ENCODE measurements around the gene STAT3. TPM values are rescaled to one million over a fixed set of nuclear protein-coding genes. Genes with fewer than 3 reads are reported as not detected.
"Not testable (repeated sequence)": the region's sequence is repeated elsewhere in the genome, so short reads cannot be mapped to it uniquely, and the experiment has no call there.

Gene STAT3
- total RNA-seq, 1 donor from 2014 or later, result 41.2 TPM

DNA sequence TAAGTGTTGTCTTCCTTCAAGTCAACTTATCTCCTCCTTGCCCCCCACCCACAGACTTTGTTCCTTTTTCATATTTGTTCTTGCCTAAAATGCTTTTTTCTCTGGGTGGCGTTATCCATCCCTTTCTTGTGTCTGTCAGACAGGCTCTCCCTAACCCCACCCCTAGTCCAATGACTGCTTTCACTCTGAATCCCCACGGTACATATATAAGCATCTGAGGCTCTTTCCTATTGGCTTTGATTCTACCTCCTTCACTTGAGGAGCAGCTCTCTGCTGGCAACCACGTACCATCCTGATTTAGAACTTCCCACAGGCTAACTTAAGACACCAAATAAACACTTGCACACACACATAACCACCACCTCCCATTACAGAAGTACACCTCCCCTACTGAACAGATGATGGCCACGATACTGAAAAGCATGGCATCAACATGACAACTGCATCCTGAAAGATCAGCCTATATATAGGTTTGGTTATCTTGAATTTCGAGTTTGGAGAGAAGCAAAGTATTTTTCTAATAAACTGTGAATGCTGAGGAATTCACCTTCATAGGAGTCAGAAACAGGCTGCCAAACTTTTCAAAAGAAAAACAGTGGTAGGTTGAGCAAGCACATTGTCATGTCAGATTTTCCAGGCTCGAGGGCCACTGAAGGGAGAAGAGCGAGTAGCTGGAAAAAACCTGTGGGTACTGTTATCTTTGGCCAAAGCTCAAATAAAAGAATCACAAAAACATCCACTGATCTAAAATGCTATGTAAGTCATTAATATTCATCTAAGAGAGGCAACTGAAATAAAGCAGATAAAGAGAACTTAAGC lies 24.3 kb downstream of the STAT3 start:
- H3K27ac Mint-ChIP-seq, result no peak overlapping the region
- peaks cover 8% of the 10 kb centered on the region for H3K4me1 Mint-ChIP-seq (ENCODE audit: low read depth)
- no peak overlapping the region for H3K4me3 Mint-ChIP-seq (ENCODE audit: low read depth)
- H3K36me3 Mint-ChIP-seq (ENCODE audit: insufficient read depth), result peaks cover 3% of the 10 kb centered on the region
- DNase-seq (ENCODE audit: low spot score, unreplicated experiment), result no peak
- H3K9me3 Mint-ChIP-seq (ENCODE audit: low read depth), result no peaks in the 10 kb centered on the region
- H3K27me3 Mint-ChIP-seq, result peaks cover 8% of the 10 kb centered on the region
- TF ChIP-seq, protein P1, sequence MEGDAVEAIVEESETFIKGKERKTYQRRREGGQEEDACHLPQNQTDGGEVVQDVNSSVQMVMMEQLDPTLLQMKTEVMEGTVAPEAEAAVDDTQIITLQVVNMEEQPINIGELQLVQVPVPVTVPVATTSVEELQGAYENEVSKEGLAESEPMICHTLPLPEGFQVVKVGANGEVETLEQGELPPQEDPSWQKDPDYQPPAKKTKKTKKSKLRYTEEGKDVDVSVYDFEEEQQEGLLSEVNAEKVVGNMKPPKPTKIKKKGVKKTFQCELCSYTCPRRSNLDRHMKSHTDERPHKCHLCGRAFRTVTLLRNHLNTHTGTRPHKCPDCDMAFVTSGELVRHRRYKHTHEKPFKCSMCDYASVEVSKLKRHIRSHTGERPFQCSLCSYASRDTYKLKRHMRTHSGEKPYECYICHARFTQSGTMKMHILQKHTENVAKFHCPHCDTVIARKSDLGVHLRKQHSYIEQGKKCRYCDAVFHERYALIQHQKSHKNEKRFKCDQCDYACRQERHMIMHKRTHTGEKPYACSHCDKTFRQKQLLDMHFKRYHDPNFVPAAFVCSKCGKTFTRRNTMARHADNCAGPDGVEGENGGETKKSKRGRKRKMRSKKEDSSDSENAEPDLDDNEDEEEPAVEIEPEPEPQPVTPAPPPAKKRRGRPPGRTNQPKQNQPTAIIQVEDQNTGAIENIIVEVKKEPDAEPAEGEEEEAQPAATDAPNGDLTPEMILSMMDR (IDR thresholded peaks at IDR 0.05; ENCODE audit: unreplicated experiment), result no peak

DNA sequence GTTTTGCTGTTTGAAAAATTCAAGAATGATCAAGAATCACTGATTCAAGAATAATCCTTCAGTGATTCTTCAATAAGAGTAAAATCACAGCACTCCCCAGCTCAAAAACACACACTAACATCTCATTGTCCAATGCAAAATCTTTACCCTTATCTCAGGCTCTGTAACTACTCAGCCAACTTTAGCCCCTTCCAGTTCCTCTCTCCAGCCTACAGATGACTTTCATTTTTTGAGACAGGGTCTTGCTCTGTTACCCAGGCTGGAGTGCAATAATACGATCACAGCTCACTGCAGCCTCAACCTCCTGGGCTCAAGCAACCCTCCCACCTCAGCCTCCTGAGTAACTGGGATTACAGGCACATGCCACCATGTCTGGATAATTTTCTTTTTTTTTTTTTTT lies 25.0 kb downstream of the STAT3 start:
- Mint-ChIP-seq H3K36me3 (ENCODE audit: insufficient read depth) (peaks cover 3% of the 10 kb centered on the region), H3K27ac (no peak overlapping the region)
- TF ChIP-seq, protein P1 (IDR thresholded peaks at IDR 0.05; ENCODE audit: unreplicated experiment), result no peak

DNA sequence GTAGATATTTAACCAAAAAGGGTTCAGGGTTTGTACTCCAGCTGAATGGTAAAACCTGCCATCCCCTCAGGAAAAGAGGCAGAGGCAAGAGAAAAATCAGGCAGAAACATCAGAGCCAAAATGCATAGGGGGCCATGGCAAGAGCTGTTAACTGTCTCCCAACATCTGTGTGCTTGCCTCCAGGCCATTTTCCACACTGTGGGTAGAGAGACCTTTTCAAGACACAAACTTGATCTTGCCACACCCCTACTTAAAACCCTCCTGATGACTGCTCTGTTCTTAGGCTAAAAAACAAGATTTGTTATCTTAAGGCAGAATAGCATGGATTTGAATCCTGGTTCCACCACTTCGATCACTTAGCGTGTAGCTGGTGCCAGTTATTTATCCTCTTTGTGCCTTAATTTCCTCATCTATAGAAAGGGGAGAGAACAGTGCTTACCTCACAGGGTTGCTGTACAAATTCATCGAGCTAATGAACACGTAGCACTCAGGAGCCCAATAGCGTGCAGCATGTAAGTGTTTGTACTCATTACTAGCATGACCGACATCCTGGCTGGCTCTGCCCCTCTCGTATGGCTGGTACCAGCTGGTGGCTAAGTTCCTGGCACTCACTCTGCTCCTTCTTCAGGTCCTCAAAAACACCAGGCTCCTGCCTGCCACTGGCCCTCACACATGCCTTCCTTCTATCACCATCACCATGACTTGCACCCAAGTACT lies 25.8 kb downstream of the STAT3 start:
- TF ChIP-seq, protein P1 (IDR thresholded peaks at IDR 0.05; ENCODE audit: unreplicated experiment), result no peak
- Mint-ChIP-seq H3K27ac (no peak overlapping the region), H3K9me3 (ENCODE audit: low read depth) (no peaks in the 10 kb centered on the region), H3K27me3 (peaks cover 7% of the 10 kb centered on the region), H3K4me1 (ENCODE audit: low read depth) (peaks cover 6% of the 10 kb centered on the region), H3K4me3 (ENCODE audit: low read depth) (no peak overlapping the region), H3K36me3 (ENCODE audit: insufficient read depth) (peaks cover 3% of the 10 kb centered on the region)
- no peak for DNase-seq (ENCODE audit: low spot score, unreplicated experiment)

More for the DNA sequence above, 25.0 kb downstream of the STAT3 start:
- H3K9me3 Mint-ChIP-seq (ENCODE audit: low read depth), result no peaks in the 10 kb centered on the region
- H3K4me3 Mint-ChIP-seq (ENCODE audit: low read depth), result no peak overlapping the region
- peaks cover 8% of the 10 kb centered on the region for H3K4me1 Mint-ChIP-seq (ENCODE audit: low read depth)
- no peak for DNase-seq (ENCODE audit: low spot score, unreplicated experiment)
- peaks cover 8% of the 10 kb centered on the region for H3K27me3 Mint-ChIP-seq

DNA sequence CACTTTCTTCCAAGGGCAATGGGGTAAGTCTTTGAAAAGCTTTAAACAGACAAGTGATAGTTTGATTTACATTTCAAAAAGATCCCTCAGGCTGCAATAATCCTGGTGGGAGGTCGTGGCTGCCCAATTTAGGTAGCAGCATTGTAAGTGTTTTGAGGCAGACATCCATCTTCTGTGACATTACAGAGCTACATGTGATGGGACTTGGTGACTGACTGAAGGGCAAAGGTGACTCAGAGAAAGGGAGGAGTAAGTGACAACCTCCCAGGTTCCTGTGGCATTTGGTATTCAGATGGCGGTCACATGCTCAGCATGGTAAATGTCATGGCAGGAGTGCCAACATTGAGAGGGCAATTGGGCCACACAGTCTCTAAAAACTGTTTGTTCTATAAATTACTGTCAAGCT lies 26.5 kb downstream of the STAT3 start:
- peaks cover 3% of the 10 kb centered on the region for H3K4me1 Mint-ChIP-seq (ENCODE audit: low read depth)
- TF ChIP-seq, protein P1 (IDR thresholded peaks at IDR 0.05; ENCODE audit: unreplicated experiment), result no peak
- DNase-seq (ENCODE audit: low spot score, unreplicated experiment), result no peak
- H3K27me3 Mint-ChIP-seq, result peaks cover 5% of the 10 kb centered on the region
- no peaks in the 10 kb centered on the region for H3K9me3 Mint-ChIP-seq (ENCODE audit: low read depth)
- H3K27ac Mint-ChIP-seq, result no peak overlapping the region
- no peak overlapping the region for H3K4me3 Mint-ChIP-seq (ENCODE audit: low read depth)
- peaks cover 3% of the 10 kb centered on the region for H3K36me3 Mint-ChIP-seq (ENCODE audit: insufficient read depth)

DNA sequence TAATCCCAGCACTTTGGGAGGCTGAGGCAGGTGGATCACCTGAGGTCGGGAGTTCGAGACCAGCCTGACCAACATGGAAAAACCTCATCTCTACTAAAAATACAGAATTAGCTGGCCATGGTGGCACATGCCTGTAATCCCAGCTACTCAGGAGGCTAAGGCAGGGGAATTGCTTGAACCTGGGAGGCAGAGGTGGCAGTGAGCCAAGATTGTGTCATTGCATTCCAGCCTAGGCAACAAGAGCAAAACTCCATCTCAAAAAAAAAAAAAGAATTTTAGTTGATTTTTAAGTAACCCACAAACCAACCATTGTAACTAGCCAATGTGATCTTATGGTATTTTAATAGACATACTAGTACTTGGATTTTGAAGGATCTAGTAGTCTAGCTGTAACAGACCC lies 27.9 kb downstream of the STAT3 start:
- not testable (repeated sequence) for H3K27me3 Mint-ChIP-seq; H3K4me3 Mint-ChIP-seq (ENCODE audit: low read depth); DNase-seq (ENCODE audit: low spot score, unreplicated experiment); H3K36me3 Mint-ChIP-seq (ENCODE audit: insufficient read depth); H3K9me3 Mint-ChIP-seq (ENCODE audit: low read depth); H3K27ac Mint-ChIP-seq; H3K4me1 Mint-ChIP-seq (ENCODE audit: low read depth)
